ENCODE data around the gene ASMT.
"Not testable (repeated sequence)": the region's sequence is repeated elsewhere in the genome, so short reads cannot be mapped to it uniquely, and the experiment has no call there.

Gene ASMT

GRCh38 chrX:1614927-1615326, at the start of gene ASMT:
TSS of gene ASMT (plus strand) at chrX:1615059. CDS start at chrX:1615200, 141 bp downstream.
- DNase-seq, result no peak

DNA sequence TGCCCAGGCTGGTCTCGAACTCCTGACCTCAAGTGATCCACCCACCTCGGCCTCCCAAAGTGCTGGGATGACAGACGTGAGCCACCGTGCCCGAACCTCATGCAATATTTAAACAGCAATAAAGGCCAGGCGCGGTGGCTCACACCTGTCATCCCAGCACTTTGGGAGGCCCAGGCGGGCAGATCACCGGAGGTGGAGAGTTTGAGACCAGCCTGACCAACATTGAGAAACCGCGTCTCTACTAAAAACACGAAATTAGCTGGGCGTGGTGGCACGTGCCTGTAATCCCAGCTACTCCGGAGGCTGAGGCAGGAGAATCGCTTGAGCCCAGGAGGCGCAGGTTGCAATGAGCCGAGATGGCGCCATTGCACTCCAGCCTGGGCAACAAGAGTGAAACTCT, 40.7 kb upstream of the ASMT start:
- not testable (repeated sequence) for DNase-seq

- DNase-seq, result no peak
Measured at GRCh38 chrX:1576201-1576992, 38.5 kb upstream of the ASMT start.

DNA sequence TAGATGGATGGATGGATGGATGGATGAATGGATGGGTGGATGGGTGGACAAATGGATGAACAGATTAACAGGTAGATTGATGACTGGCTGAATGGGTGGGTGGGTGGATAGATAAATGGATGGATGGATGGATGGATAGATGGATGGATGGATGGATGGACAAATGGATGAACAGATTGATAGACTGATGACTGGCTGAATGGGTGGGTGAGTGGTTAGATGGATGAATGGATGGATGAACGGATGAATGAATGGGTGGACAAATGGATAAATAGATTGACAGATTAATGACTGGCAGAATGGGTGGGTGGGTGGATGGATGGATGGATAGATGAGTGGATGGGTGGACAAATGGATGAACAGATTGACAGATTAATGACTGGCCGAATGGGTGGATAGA, 37.0 kb upstream of the ASMT start:
- DNase-seq, result no peak

GRCh38 chrX:1578511-1579173, 36.2 kb upstream of the ASMT start:
- DNase-seq, result no peak

DNA sequence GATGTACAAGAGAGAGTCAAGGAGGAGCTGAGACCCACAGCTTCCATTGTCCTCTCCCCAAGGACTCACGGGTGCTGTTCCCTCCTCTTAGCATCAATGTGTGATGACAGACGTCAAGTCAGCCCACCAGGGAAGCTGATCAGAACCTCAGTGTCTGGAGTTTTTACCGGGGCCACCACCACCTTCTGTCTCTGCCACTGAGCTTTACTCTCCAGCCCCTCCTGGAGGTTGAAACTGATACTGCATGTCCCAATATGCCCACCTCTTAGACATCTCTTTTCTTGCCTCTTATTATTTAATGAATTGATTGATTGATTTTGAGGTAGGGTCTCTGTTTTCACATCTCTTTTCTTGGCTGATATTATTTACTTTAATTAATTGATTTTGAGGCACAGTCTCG, 33.7 kb upstream of the ASMT start:
- no peak for DNase-seq

DNA sequence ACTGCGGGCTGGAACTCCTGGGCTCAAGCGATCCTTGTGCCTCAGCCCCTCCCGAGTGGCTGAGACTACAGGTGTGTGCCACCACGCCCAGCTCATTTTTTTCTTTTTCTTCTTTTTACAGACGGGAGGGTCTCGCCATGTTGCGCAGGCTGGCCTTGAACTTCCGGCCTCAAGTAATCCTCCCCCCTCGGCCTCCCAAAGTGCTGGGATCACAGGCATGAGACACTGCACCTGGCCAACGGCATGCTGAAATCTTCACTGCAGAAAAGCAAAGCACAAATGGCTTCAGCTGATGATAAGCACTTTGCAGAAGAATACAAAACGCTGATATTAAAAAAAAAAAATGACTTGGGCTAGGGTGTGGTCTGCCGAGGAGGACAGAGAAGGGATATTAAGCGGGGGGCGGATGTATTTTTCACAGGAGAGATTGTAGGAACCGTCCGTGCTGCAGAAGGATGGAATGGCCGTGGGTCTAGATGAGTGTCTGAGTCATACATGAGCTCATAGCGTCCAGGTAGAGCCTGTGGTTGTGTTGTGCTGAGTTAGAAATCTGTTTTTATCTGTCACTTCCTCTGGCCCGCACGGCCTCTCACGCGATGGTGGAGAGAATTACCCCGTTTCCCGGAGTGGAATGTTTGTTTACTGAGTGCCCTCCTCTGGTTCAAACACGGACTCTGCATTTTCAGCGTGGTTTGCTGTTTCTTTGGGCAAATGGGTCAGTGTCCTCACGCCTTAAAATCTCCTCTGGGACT, 32.0 kb upstream of the ASMT start:
- no peak for DNase-seq

DNA sequence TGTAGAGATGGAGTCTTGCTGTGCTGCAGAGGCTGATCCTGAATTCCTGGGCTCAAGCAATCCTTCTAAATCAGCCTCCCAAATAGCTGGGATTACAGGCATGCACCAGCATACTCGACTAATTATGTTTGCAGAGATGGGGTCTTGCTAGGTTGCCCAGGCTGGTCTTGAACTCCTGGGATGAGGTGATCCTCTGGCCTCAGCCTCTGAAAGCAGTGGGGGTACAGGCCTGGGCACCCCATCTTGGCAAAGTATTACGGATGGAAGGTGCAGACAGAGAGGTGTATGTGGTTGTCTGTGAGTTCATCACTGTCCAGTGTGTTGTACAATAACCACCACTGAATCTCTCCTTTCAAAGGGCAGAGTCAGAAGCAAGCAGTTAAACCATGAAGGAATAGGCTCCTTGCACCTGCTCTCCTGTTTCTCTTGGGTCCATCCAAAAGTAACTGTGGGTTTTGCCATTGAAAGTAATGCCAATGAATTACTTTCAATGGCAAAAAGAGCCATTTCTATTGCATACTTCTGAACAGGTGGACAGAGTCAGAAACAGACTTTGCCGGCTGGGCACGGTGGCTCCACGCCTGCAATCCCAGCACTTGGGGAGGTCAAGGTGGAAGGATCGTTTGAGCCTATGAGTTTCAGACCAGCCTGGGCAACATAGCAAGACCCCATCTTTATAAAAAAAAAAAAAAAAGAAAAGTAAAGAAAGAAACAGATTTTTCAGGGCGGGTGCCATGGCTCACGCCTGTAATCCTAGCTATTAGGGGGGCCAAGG, 30.4 kb upstream of the ASMT start:
- DNase-seq, result no peak

- DNase-seq, result no peak
Measured at GRCh38 chrX:1587161-1587560, 27.7 kb upstream of the ASMT start.

GRCh38 chrX:1589356-1590130, 25.3 kb upstream of the ASMT start:
- DNase-seq, result no peak

DNA sequence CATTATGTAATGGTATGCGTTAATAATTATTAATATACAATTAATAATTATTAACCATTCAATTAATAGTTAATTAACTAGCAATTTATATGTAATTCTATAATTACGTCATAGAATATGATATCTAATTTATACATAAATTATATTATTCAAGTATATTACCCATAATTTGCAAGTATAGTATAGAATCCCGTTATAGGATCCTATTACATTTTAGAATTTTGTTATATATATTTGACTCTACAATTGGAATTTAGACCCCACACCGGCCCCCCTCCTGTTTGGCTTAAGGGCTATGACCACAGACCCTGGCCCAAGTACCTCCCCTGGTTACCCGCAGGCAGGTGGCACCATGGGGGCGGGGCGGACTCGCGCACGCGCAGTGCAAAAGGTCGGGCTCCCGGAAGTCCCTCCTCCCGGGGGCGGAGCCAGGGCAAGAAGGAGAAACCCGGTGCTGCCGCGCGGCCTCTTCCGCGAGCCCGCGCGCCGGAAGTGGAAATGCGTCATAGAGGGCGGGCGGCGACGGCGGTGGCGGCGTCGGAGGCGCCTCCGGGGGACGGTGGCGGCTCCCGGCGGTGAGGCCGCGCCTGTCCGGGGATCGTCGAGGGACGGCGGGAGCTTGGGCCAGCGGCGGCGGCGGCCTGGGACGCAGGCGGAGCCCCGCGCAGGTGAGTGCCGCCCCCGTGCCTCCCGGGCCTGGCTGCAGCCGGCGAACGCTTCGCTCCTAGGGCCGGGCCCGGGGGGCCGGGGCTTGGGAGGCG, 23.6 kb upstream of the ASMT start, which contains the start of gene AKAP17A:
Gene AKAP17A (plus strand): TSS at position 503 of the 761 bp plus-strand sequence. CDS start 1,859 bp downstream, outside the sequence.
- DNase-seq, result peak; percentile 74

- no peak for DNase-seq
Measured at GRCh38 chrX:1591863-1592469, 22.9 kb upstream of the ASMT start.

DNA sequence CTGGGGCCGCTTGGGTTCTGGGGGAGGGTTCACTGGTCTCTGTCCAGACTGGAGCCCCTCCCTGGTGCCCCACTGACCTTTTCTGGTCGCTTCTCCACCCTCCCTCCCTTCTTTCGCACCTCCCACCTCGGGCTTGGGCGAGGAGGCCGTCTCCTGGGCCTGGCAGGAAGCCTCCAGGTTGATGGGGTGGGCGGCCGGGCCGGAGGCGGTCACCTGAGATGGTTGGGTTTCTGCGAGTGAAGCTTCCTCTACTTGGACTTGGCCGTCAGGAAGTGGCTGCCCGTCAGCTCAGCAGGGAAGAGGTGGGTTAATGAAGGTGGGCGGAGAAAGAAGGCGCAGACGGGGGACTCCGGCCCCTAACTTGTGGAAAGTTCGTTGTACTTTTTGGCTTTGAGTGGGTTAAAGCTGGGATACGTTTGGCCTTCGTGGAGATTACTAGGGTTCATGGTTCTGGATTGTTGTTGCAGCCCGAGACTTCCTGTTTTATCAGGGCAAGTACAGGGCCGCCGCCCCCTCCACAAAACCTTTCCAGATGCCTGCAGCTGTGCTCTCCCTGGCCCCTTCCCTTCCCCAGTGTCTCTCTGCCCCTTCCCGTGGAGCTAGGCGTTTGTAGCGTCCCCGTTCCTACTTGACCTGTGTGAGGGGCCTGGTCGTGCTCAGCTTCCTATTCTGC, 22.3 kb upstream of the ASMT start:
- DNase-seq, result no peak

DNA sequence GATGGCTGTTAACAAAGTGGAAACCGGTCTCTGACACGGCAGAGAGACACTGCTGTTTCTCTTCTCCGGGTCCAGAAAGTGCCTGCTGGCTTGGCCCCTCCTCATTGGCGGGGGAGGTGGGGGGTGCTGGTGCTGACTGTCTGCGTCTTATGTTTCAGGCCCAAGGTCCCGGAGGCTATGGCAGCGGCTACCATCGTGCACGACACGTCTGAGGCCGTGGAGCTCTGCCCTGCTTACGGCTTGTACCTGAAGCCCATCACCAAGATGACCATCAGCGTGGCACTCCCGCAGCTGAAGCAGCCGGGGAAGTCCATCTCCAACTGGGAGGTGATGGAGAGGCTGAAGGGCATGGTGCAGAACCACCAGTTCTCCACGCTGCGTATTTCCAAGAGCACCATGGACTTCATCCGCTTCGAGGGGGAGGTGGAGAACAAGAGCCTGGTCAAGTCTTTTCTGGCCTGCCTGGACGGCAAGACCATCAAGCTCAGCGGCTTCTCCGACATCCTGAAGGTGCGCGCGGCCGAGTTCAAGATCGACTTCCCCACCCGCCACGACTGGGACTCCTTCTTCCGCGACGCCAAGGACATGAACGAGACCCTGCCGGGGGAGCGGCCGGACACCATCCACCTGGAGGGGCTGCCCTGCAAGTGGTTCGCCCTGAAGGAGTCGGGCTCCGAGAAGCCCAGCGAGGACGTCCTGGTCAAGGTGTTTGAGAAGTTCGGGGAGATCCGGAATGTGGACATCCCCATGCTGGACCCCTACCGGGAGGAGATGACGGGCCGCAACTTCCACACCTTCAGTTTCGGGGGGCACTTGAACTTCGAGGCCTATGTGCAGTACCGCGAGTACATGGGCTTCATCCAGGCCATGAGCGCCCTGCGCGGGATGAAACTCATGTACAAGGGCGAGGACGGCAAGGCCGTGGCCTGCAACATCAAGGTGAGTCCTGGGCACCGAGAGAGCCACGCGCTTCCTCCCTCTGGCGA, 21.3 kb upstream of the ASMT start:
- DNase-seq, result no peak

DNA sequence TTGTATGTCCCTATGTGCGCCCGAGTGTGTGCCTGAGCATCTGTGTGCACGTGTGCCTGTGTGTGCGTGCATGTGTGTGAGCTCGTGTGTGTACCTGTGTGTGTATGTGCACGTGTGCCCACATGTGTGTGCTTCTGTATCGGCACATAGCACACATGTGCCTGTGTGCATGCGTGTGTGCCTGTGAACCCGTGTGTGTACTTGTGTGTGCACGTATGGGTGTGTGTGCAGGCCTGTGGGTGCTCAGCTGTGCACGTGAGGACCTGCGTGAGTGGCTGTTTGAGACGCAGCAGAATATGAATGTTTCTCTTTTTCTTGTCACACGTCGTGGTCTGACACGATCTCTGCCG, 19.2 kb upstream of the ASMT start:
- no peak for DNase-seq

DNA sequence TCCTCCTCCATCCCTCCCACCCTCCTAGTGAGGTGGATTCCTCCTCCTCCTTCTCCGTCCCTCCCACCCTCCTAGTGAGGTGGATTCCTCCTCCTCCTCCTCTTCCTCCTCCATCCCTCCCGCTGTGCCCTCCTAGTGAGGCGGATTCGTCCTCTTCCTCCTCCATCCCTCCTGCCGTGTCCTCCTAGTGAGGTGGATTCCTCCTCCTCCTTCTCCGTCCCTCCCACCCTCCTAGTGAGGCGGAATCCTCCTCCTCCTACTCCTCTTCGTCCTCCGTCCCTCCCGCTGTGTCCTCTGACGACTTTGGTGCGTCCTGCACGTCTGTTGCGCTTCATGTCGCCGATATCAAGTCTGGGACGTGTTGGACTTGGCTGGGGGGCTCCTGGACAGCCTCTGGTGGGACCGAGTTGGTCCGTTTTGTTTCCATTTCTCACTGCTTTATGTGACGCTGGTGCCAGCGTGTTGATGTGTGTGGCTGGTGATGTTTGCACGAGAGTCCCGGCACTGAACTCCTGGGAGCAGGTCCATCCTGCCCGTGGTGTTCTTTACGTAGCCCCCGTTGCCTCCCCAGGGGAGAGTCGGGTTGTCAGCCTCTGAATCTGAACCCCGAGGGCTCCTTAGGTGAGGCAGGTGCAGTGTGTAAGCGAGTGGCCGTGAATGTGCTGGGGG, 18.0 kb upstream of the ASMT start:
- no peak for DNase-seq

DNA sequence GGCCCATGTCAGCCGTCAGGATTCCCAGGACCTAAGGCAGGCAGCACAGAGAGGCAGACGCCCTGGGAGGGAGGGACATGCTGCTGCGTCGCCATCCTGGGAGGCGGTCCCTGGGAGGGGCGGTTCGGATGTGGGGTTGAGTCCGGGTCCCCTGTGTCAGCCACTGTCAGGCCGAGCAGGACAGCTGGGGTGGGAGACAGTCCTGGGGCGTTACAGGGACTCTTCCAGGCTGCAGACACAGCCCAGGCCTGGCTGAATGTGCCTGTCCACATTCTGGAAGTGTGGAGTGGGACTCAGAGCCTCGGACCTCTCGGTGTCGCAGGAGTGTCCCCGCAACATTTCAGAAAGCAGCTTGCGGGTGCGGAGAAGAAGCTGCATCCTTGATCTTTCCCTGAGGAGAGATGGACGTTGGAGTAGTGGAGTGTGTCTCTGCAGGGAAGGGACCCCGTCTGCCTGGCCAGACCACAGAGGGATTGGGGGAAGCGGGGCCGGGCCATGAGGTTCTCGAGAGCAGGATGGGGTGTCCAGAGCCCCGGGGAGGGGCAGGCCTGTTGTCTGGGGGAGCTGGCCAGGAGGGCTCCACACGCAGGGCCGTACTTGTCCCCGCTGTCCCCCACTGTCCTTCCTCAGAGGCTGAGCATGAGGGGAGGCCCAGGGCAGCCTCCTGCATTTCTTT, 17.4 kb upstream of the ASMT start:
- no peak for DNase-seq

Measured in NCI-H2081 treated with DMSO at 0.1 percent for 48 hours (cell line).